Esophagus muscularis mucosa (tissue), 4 donors: ENCODE data around the gene FOXD1. TPM values are rescaled to one million over a fixed set of nuclear protein-coding genes. Genes with fewer than 3 reads are reported as not detected.

Experiments used
- DNase-seq: peaks from one replicate; pipeline ENCODE4 v3.0.0-alpha.2; 2017; ENCODE audit errors: extremely low spot score
- H3K27ac ChIP-seq, 4 donors: fragments of 200-600 bp; sonication (generic); replicated peaks in 1 of 4; 1 replicate in 3 of 4; 2 replicates in 1 of 4; pipeline ENCODE4 v1.5.1; 2016 to 2019; ENCODE audit warnings: mild to moderate bottlenecking in 1 of 4
- H3K27me3 ChIP-seq, 4 donors: fragments of 200-600 bp; sonication (generic); one replicate each; pipeline versions ENCODE4 v1.5.1 to v1.6.0; 2016 to 2019
- H3K36me3 ChIP-seq, 4 donors: fragments of 200-600 bp; sonication (generic); one replicate each; pipeline ENCODE4 v1.5.1; 2016 to 2019
- H3K4me1 ChIP-seq, 4 donors: fragments of 200-600 bp; sonication (generic); one replicate each; pipeline ENCODE4 v1.5.1; 2016 to 2019
- H3K4me3 ChIP-seq, 4 donors: fragments of 200-600 bp; sonication (generic); 1 replicate in 2 of 4; 2 replicates in 2 of 4; pipeline ENCODE4 v1.5.1; 2016 to 2019; ENCODE audit warnings: mild to moderate bottlenecking in 4 of 4, moderate library complexity in 1 of 4
- H3K9me3 ChIP-seq, 4 donors: fragments of 200-600 bp; sonication (generic); 1 replicate in 3 of 4; 2 replicates in 1 of 4; pipeline ENCODE4 v1.5.1; 2016 to 2019
- CTCF ChIP-seq, 3 experiments: fragments of 200-600 bp in 2 of 3; fragments of 450-650 bp in 1 of 3; sonication (generic) in 2 of 3; IDR thresholded peaks; one replicate each; pipeline ENCODE4 v1.5.1; 2017 to 2019; ENCODE audit warnings: antibody characterized with exemption in 3 of 3, mild to moderate bottlenecking in 2 of 3, moderate library complexity in 1 of 3
- EP300 ChIP-seq: sonication (generic); formaldehyde crosslinking; IDR thresholded peaks from one replicate; pipeline ENCODE4 v1.6.1; 2017; ENCODE audit warnings: antibody characterized with exemption
- POLR2A ChIP-seq: fragments of 450-650 bp; IDR thresholded peaks from one replicate; pipeline ENCODE4 v1.6.1; 2017; ENCODE audit warnings: antibody characterized with exemption, moderate library complexity, mild to moderate bottlenecking, low read depth
- POLR2AphosphoS5 ChIP-seq, 2 donors: sonication (generic); formaldehyde crosslinking; IDR thresholded peaks; one replicate each; pipeline ENCODE4 v1.6.1; 2017; ENCODE audit warnings: antibody characterized with exemption in 2 of 2
- WGBS: methylation state at CpG from one replicate; pipeline ENCODE4 v1.1.5; 2018; 5-methylcytosine and 5-hydroxymethylcytosine counted together
- intact Hi-C: fragments of 100-400 bp; cut with DNase I; formaldehyde crosslinking; loops from one replicate; pipeline ENCODE4 v1.15.1; 2023
- total RNA-seq, 4 donors: library from RNA; depleted of rRNA; stranded (reverse); fragments of >200 nt; gene quantifications; one replicate each; pipeline versions ENCODE4 v1.1.0 to v1.2.1, GENCODE V29; 2016

Gene FOXD1
- total RNA-seq, 4 donors from 2014 or later = 5.0 to 23.4 (median 13.6) TPM

- H3K27me3 ChIP-seq = no peaks in the 10 kb centered on the region
- no peaks in the 10 kb centered on the region for H3K36me3 ChIP-seq
- intact Hi-C loops = no loop called here
- DNase-seq = no peak
- H3K4me3 ChIP-seq = no peak overlapping the region
- TF ChIP-seq EP300 = no peak
- TF ChIP-seq CTCF (IDR thresholded peaks at IDR 0.05) = no peak
- no peak for TF ChIP-seq POLR2A
- TF ChIP-seq POLR2AphosphoS5 (IDR thresholded peaks at IDR 0.05) = no peak
- no peaks in the 10 kb centered on the region for H3K9me3 ChIP-seq
- H3K27ac ChIP-seq = no peak overlapping the region
- WGBS = 72% methylated on average over 4 of the region's 4 CpGs
- H3K4me1 ChIP-seq = no peaks in the 10 kb centered on the region
These were observed 34.0 kb upstream of the FOXD1 start for GRCh38 chr5:73482383-73483136.

- intact Hi-C loops = no loop called here
- H3K4me3 ChIP-seq = no peak overlapping the region
- no peaks in the 10 kb centered on the region for H3K9me3 ChIP-seq
- DNase-seq = no peak
- no peaks in the 10 kb centered on the region for H3K36me3 ChIP-seq
- no peak for TF ChIP-seq CTCF (IDR thresholded peaks at IDR 0.05)
- no peak for TF ChIP-seq EP300
- no peak for TF ChIP-seq POLR2A
- TF ChIP-seq POLR2AphosphoS5 (IDR thresholded peaks at IDR 0.05) = no peak
- H3K27me3 ChIP-seq = no peaks in the 10 kb centered on the region
- H3K27ac ChIP-seq = no peak overlapping the region
- WGBS = 85% methylated on average over 1 of the region's 1 CpG
- H3K4me1 ChIP-seq = no peaks in the 10 kb centered on the region
These were observed 31.9 kb upstream of the FOXD1 start for GRCh38 chr5:73480500-73480899.

GRCh38 chr5:73472116-73472515 is 23.5 kb upstream of the FOXD1 start:
- H3K27ac ChIP-seq = no peak overlapping the region
- 58% methylated on average over 3 of the region's 3 CpGs for WGBS

GRCh38 chr5:73471654-73472053 is 23.1 kb upstream of the FOXD1 start:
- DNase-seq = no peak

More at GRCh38 chr5:73472116-73472515, 23.5 kb upstream of the FOXD1 start:
- DNase-seq = no peak
- intact Hi-C loops = no loop called here
- H3K36me3 ChIP-seq = no peaks in the 10 kb centered on the region
- TF ChIP-seq CTCF (IDR thresholded peaks at IDR 0.05) (no peak), EP300 (no peak), POLR2AphosphoS5 (IDR thresholded peaks at IDR 0.05) (no peak), POLR2A (no peak)
- no peaks in the 10 kb centered on the region for H3K27me3 ChIP-seq
- no peaks in the 10 kb centered on the region for H3K4me1 ChIP-seq
- no peaks in the 10 kb centered on the region for H3K9me3 ChIP-seq
- H3K4me3 ChIP-seq = no peak overlapping the region

More at GRCh38 chr5:73471654-73472053, 23.1 kb upstream of the FOXD1 start:
- Histone ChIP-seq H3K9me3 (no peaks in the 10 kb centered on the region), H3K27me3 (no peaks in the 10 kb centered on the region), H3K27ac (no peak overlapping the region), H3K36me3 (no peaks in the 10 kb centered on the region), H3K4me1 (no peaks in the 10 kb centered on the region), H3K4me3 (no peak overlapping the region)
- no peak for TF ChIP-seq EP300
- no peak for TF ChIP-seq POLR2AphosphoS5 (IDR thresholded peaks at IDR 0.05)
- no peak for TF ChIP-seq POLR2A
- TF ChIP-seq CTCF (IDR thresholded peaks at IDR 0.05) = no peak
- intact Hi-C loops = no loop called here
